SK-N-SH (cell line): Measurements from ENCODE around the gene PCMT1.
"Not testable (repeated sequence)": the region's sequence is repeated elsewhere in the genome, so short reads cannot be mapped to it uniquely, and the experiment has no call there.

Experiments
- ELF1 ChIP-seq: IDR thresholded peaks from 2 replicates; pipeline ENCODE4 v1.4.0; 2012
- NFIC ChIP-seq: IDR thresholded peaks from 2 replicates; pipeline ENCODE4 v1.4.0; 2012; ENCODE audit warnings: borderline replicate concordance
- RFX5 ChIP-seq: IDR thresholded peaks from 2 replicates; pipeline ENCODE4 v1.6.1; 2012; ENCODE audit warnings: mild to moderate bottlenecking, improper control_type of control experiment, low read length
- TF ChIP-seq, protein P1 (sequence below): IDR thresholded peaks from 2 replicates; pipeline ENCODE4 v1.4.0; 2012; ENCODE audit warnings: low read depth, borderline replicate concordance
- TF ChIP-seq, protein P2 (sequence below): fragments of 200-600 bp; sonication (generic); IDR thresholded peaks from 2 replicates; pipeline ENCODE4 v1.6.1; 2017; ENCODE audit warnings: antibody characterized with exemption, mild to moderate bottlenecking, moderate library complexity

DNA sequence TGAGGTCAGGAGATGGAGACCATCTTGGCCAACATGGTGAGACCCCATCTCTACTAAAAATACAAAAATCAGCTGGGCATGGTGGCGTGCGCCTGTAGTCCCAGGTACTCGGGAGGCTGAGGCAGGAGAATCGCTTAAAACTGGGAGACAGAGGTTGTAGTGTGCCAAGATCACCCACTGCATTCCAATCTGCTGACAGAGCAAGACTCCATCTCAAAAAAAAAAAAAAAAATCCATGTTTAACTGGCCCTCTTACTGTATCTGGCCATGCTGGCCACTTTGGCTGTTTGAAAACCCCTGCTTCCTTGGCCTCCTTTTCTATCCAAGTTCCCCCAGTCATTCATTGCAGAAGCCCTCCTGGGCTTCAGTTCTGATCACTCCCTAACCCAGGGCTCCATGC, 94.5 kb downstream of the PCMT1 start:
- TF ChIP-seq, protein P1, sequence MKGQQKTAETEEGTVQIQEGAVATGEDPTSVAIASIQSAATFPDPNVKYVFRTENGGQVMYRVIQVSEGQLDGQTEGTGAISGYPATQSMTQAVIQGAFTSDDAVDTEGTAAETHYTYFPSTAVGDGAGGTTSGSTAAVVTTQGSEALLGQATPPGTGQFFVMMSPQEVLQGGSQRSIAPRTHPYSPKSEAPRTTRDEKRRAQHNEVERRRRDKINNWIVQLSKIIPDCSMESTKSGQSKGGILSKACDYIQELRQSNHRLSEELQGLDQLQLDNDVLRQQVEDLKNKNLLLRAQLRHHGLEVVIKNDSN = not testable (repeated sequence)
- not testable (repeated sequence) for TF ChIP-seq ELF1, NFIC, RFX5
- TF ChIP-seq, protein P2, sequence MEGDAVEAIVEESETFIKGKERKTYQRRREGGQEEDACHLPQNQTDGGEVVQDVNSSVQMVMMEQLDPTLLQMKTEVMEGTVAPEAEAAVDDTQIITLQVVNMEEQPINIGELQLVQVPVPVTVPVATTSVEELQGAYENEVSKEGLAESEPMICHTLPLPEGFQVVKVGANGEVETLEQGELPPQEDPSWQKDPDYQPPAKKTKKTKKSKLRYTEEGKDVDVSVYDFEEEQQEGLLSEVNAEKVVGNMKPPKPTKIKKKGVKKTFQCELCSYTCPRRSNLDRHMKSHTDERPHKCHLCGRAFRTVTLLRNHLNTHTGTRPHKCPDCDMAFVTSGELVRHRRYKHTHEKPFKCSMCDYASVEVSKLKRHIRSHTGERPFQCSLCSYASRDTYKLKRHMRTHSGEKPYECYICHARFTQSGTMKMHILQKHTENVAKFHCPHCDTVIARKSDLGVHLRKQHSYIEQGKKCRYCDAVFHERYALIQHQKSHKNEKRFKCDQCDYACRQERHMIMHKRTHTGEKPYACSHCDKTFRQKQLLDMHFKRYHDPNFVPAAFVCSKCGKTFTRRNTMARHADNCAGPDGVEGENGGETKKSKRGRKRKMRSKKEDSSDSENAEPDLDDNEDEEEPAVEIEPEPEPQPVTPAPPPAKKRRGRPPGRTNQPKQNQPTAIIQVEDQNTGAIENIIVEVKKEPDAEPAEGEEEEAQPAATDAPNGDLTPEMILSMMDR = not testable (repeated sequence)
